ENCODE measurements around the gene KIAA1958. TPM values are rescaled to one million over a fixed set of nuclear protein-coding genes. Genes with fewer than 3 reads are reported as not detected.

Gene KIAA1958
- total RNA-seq, 1 donor from 2014 or later, result 14.2 TPM

- H3K4me1 ChIP-seq, result no peaks in the 10 kb centered on the region
- no peak for DNase-seq
- H3K4me3 ChIP-seq, result no peak overlapping the region
- no peak overlapping the region for H3K27ac ChIP-seq
- ATAC-seq, result no peak
- no peaks in the 10 kb centered on the region for H3K9me3 ChIP-seq
- no peaks in the 10 kb centered on the region for H3K27me3 ChIP-seq
- no peak for TF ChIP-seq CTCF (IDR thresholded peaks at IDR 0.05)
- intact Hi-C loops (cut with DNase I), result no loop called here
- no peaks in the 10 kb centered on the region for H3K36me3 ChIP-seq
Observed at GRCh38 chr9:112677040-112677439, 190.4 kb downstream of the KIAA1958 start.

- DNase-seq (no peak), ATAC-seq (no peak)
- Histone ChIP-seq H3K36me3 (peaks cover 4% of the 10 kb centered on the region), H3K9me3 (no peaks in the 10 kb centered on the region), H3K27me3 (no peaks in the 10 kb centered on the region), H3K4me1 (no peaks in the 10 kb centered on the region), H3K4me3 (no peak overlapping the region), H3K27ac (no peak overlapping the region)
- intact Hi-C loops (cut with DNase I), result no loop called here
- no peak for TF ChIP-seq CTCF (IDR thresholded peaks at IDR 0.05)
Observed at GRCh38 chr9:112680731-112681402, 194.2 kb downstream of the KIAA1958 start.

- no peak for TF ChIP-seq CTCF (IDR thresholded peaks at IDR 0.05)
- intact Hi-C loops (cut with DNase I), result no loop called here
- no peak for DNase-seq
- Histone ChIP-seq H3K4me1 (no peaks in the 10 kb centered on the region), H3K27ac (no peak overlapping the region), H3K36me3 (peaks cover 71% of the 10 kb centered on the region), H3K27me3 (no peaks in the 10 kb centered on the region), H3K9me3 (no peaks in the 10 kb centered on the region), H3K4me3 (no peak overlapping the region)
- ATAC-seq, result no peak
Observed at GRCh38 chr9:112689161-112689740, 202.6 kb downstream of the KIAA1958 start.

GRCh38 chr9:112694706-112695555, 208.3 kb downstream of the KIAA1958 start:
- intact Hi-C loops (cut with DNase I), result no loop called here
- H3K36me3 ChIP-seq, result peaks cover 48% of the 10 kb centered on the region
- H3K4me3 ChIP-seq, result no peak overlapping the region
- H3K9me3 ChIP-seq, result no peaks in the 10 kb centered on the region
- H3K27me3 ChIP-seq, result no peaks in the 10 kb centered on the region
- TF ChIP-seq CTCF (IDR thresholded peaks at IDR 0.05), result no peak
- ATAC-seq (no peak), DNase-seq (no peak)
- H3K27ac ChIP-seq, result no peak overlapping the region
- H3K4me1 ChIP-seq, result no peaks in the 10 kb centered on the region

GRCh38 chr9:112696461-112696860, 209.8 kb downstream of the KIAA1958 start:
- intact Hi-C loops (cut with DNase I), result no loop called here
- no peak for DNase-seq
- TF ChIP-seq CTCF (IDR thresholded peaks at IDR 0.05), result no peak
- Histone ChIP-seq H3K36me3 (peaks cover 37% of the 10 kb centered on the region), H3K4me1 (no peaks in the 10 kb centered on the region), H3K27ac (no peak overlapping the region), H3K4me3 (no peak overlapping the region), H3K27me3 (no peaks in the 10 kb centered on the region), H3K9me3 (no peaks in the 10 kb centered on the region)
- no peak for ATAC-seq
